Central memory CD8-positive, alpha-beta T cell (primary cell): ENCODE measurements around the gene CIPC.

Source experiments
- ATAC-seq: fragments of 150-1000 bp; cut with Tn5 transposase; replicated peaks from 2 replicates; pipeline ENCODE4 v1.10.0; 2022; ENCODE audit warnings: mild to moderate bottlenecking, moderate FRiP score, moderate number of reproducible peaks; ENCODE audit not compliant: poor library complexity, severe bottlenecking; ENCODE audit errors: extremely low read depth
- DNase-seq, 2 donors: peaks; one replicate each; pipeline ENCODE4 v3.0.0; 2021; ENCODE audit warnings: low spot score in 2 of 2
- H3K27ac Mint-ChIP-seq: one replicate; pipeline ENCODE4 v1.8.0; 2022; ENCODE audit warnings: low read depth, mild to moderate bottlenecking, moderate library complexity, mixed read lengths
- H3K27me3 Mint-ChIP-seq: one replicate; pipeline ENCODE4 v1.8.0; 2022; ENCODE audit warnings: mixed read lengths
- H3K36me3 Mint-ChIP-seq: one replicate; pipeline ENCODE4 v1.8.0; 2022; ENCODE audit warnings: mild to moderate bottlenecking, moderate library complexity, mixed read lengths; ENCODE audit not compliant: insufficient read depth
- H3K4me1 Mint-ChIP-seq: one replicate; pipeline ENCODE4 v1.8.0; 2022; ENCODE audit warnings: mixed read lengths
- H3K4me3 Mint-ChIP-seq: one replicate; pipeline ENCODE4 v1.8.0; 2022; ENCODE audit warnings: mild to moderate bottlenecking, moderate library complexity, mixed read lengths
- H3K9me3 Mint-ChIP-seq: one replicate; pipeline ENCODE4 v1.8.0; 2022; ENCODE audit warnings: mixed read lengths

CIPC gene, protein sequence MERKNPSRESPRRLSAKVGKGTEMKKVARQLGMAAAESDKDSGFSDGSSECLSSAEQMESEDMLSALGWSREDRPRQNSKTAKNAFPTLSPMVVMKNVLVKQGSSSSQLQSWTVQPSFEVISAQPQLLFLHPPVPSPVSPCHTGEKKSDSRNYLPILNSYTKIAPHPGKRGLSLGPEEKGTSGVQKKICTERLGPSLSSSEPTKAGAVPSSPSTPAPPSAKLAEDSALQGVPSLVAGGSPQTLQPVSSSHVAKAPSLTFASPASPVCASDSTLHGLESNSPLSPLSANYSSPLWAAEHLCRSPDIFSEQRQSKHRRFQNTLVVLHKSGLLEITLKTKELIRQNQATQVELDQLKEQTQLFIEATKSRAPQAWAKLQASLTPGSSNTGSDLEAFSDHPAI

GRCh38 chr14:77097700-77098528 lies at the start of gene CIPC:
Gene CIPC (plus strand): TSS chr14:77098258. CDS start chr14:77105709, 7,451 bp downstream.
- H3K27ac Mint-ChIP-seq = peak within 1 kb of the TSS; percentile 97
- H3K9me3 Mint-ChIP-seq = no peaks in the 10 kb centered on the region
- DNase-seq (peak; percentile 96 to 98), ATAC-seq (peak; percentile 92)
- H3K4me3 Mint-ChIP-seq = peak within 1 kb of the TSS; percentile 95
- H3K36me3 Mint-ChIP-seq = peaks cover 14% of the 10 kb centered on the region
- H3K27me3 Mint-ChIP-seq = no peaks in the 10 kb centered on the region
- H3K4me1 Mint-ChIP-seq = peaks cover 39% of the 10 kb centered on the region

DNA sequence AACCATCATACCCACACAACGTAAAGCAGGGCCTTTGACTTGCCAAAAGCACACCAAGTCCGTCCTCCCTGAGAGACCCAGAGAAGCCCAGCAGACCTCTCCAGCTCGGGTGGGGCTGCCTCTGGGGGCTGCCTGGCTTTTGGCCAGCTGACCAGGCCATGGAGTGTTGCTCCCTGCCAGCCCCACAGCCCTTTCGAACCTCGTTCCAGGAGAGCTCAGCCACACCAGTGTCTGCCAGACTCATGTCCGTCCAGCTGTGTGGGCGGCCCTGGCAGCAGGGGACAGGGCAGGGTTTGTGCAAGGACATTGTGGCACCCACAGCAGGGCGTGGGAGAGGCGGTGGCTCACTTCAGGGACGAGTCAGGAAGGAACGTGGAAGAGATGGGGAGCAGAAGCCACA lies 46.9 kb upstream of the CIPC start:
- no peak overlapping the region for H3K27ac Mint-ChIP-seq
- no peaks in the 10 kb centered on the region for H3K36me3 Mint-ChIP-seq
- H3K4me1 Mint-ChIP-seq = peaks cover 4% of the 10 kb centered on the region
- no peaks in the 10 kb centered on the region for H3K9me3 Mint-ChIP-seq
- ATAC-seq (no peak), DNase-seq (no peak)
- H3K27me3 Mint-ChIP-seq = no peaks in the 10 kb centered on the region
- H3K4me3 Mint-ChIP-seq = no peak overlapping the region

- H3K27me3 Mint-ChIP-seq = no peaks in the 10 kb centered on the region
Measured at GRCh38 chr14:77052281-77053044, 45.6 kb upstream of the CIPC start.

DNA sequence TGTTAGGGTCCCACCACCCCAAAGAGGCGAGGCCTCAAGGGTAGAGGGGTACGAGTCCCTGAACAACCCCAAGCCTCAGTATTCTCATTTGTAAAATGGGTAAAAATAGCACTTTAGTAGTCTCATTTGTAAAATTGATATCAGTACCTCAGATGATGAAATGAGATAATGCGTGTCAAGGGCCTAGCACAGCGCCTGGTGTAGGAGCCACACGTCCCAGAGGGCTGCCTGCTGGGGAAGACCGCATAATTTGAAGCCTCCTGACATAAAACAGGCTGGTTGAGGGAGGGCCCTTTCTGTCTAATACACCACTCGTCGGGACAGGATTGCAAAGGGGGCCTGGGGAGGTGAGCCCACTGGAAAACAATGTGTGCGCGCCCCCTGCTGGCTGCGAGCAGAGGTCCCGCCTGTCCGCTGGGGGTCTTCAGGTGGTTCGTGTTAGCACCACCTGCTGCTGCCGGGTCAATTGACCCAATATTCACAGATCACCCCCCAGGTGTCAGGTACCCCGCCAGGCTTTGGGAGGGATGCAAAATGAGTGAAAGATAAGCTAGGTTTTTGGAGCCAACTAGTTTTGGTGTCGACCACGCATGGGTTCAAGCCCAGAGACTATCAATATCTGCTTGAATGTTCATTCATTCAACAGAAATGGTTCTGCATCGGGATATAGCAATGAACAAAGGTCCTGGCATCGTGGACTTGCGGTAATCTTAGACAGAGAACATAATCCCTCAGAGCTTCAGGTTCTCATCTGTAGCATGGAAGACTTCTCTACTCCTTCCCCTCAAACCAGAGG lies 44.8 kb upstream of the CIPC start:
- Mint-ChIP-seq H3K27ac (no peak overlapping the region), H3K27me3 (no peaks in the 10 kb centered on the region), H3K9me3 (no peaks in the 10 kb centered on the region), H3K4me3 (no peak overlapping the region), H3K36me3 (peaks cover 2% of the 10 kb centered on the region), H3K4me1 (peaks cover 4% of the 10 kb centered on the region)
- peak; percentile 63 to 72 for DNase-seq
- peak; percentile 85 for ATAC-seq

More at GRCh38 chr14:77052281-77053044, 45.6 kb upstream of the CIPC start:
- Mint-ChIP-seq H3K4me3 (no peak overlapping the region), H3K4me1 (peaks cover 4% of the 10 kb centered on the region), H3K9me3 (no peaks in the 10 kb centered on the region), H3K27ac (no peak overlapping the region), H3K36me3 (peaks cover 2% of the 10 kb centered on the region)
- ATAC-seq = no peak
- no peak for DNase-seq

- Mint-ChIP-seq H3K9me3 (no peaks in the 10 kb centered on the region), H3K36me3 (peaks cover 2% of the 10 kb centered on the region), H3K27ac (no peak overlapping the region), H3K4me3 (no peak overlapping the region), H3K4me1 (peaks cover 4% of the 10 kb centered on the region), H3K27me3 (no peaks in the 10 kb centered on the region)
- ATAC-seq (no peak), DNase-seq (no peak)
Measured at GRCh38 chr14:77055306-77055705, 42.8 kb upstream of the CIPC start.

- H3K9me3 Mint-ChIP-seq = no peaks in the 10 kb centered on the region
- ATAC-seq (no peak), DNase-seq (no peak)
- no peak overlapping the region for H3K27ac Mint-ChIP-seq
- no peak overlapping the region for H3K4me3 Mint-ChIP-seq
- peaks cover 2% of the 10 kb centered on the region for H3K36me3 Mint-ChIP-seq
- H3K4me1 Mint-ChIP-seq = peaks cover 4% of the 10 kb centered on the region
- no peaks in the 10 kb centered on the region for H3K27me3 Mint-ChIP-seq
Measured at GRCh38 chr14:77055981-77056380, 42.1 kb upstream of the CIPC start.

DNA sequence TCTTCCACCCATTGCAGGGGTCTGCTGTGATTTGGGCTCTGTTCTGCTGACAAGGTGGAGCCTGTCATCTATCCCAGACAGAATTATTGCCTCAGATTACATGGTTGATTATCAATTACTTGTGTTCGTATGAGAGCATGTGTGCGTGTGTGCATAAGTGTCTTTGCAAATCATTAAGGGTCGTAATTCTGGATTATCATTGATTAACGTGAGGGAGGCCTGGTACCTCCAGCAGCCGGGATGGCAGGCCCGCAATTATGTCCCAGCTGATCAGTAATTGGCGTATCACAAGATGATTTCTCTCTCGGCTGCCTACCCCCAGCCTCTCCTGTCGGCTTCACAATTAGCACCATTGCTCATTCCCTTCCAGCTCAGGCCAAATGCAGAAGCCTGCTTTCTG lies 39.9 kb upstream of the CIPC start:
- ATAC-seq (no peak), DNase-seq (no peak)
- no peaks in the 10 kb centered on the region for H3K27me3 Mint-ChIP-seq
- peaks cover 2% of the 10 kb centered on the region for H3K36me3 Mint-ChIP-seq
- H3K4me1 Mint-ChIP-seq = peaks cover 3% of the 10 kb centered on the region
- H3K9me3 Mint-ChIP-seq = no peaks in the 10 kb centered on the region
- no peak overlapping the region for H3K4me3 Mint-ChIP-seq
- no peak overlapping the region for H3K27ac Mint-ChIP-seq

DNA sequence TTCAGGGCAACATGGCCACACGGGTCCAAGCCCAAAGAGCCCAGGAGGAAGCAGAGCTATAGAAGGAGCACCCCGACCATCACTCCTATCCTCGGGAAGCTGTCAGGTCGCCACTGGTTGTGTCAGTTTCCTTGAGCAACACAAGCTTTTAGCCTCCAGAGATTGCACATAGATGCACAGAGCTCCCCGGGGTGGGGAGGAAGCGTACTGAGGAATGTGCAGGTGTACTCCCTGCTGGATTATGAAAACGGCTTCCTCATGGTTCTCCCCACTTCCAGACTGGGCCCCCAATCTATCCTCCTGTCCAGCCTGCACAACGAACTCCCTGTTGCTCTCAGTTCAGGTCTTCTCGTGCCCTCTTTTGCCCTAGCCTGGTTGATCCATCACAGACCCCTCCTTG lies 39.3 kb upstream of the CIPC start:
- Mint-ChIP-seq H3K4me3 (no peak overlapping the region), H3K9me3 (no peaks in the 10 kb centered on the region), H3K4me1 (no peaks in the 10 kb centered on the region), H3K36me3 (peaks cover 2% of the 10 kb centered on the region), H3K27me3 (no peaks in the 10 kb centered on the region), H3K27ac (no peak overlapping the region)
- DNase-seq (no peak), ATAC-seq (no peak)

- no peak for DNase-seq
- H3K4me3 Mint-ChIP-seq = no peak overlapping the region
- H3K4me1 Mint-ChIP-seq = no peaks in the 10 kb centered on the region
- H3K27me3 Mint-ChIP-seq = no peaks in the 10 kb centered on the region
- ATAC-seq = no peak
- H3K36me3 Mint-ChIP-seq = peaks cover 2% of the 10 kb centered on the region
- H3K27ac Mint-ChIP-seq = no peak overlapping the region
- no peaks in the 10 kb centered on the region for H3K9me3 Mint-ChIP-seq
Measured at GRCh38 chr14:77059276-77059915, 38.7 kb upstream of the CIPC start.

- H3K9me3 Mint-ChIP-seq = no peaks in the 10 kb centered on the region
- H3K27ac Mint-ChIP-seq = no peak overlapping the region
- H3K27me3 Mint-ChIP-seq = peaks cover 9% of the 10 kb centered on the region
- DNase-seq (no peak), ATAC-seq (no peak)
- no peak overlapping the region for H3K4me3 Mint-ChIP-seq
- no peaks in the 10 kb centered on the region for H3K4me1 Mint-ChIP-seq
- peaks cover 2% of the 10 kb centered on the region for H3K36me3 Mint-ChIP-seq
Measured at GRCh38 chr14:77061630-77062257, 36.3 kb upstream of the CIPC start.

DNA sequence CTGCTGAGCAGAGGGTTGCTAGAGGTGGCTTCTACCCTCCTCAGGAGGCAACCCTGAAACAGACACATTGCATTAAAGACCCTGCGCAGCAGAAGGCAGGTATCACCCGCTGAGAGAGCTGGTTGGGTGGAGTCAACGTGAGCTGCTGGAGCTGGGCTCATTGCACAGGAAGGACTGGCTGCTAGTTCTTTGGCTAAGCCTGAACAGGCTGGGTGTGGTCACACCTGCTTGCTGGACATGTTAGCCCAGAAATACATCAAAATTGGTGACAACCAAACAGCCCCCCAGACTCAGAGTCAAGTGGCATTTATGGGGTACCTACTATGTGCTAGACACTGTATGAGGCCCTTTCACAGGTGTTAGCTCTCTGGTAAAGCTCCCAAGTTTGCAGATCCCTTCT lies 35.8 kb upstream of the CIPC start:
- no peak overlapping the region for H3K27ac Mint-ChIP-seq
- DNase-seq (no peak), ATAC-seq (no peak)
- H3K9me3 Mint-ChIP-seq = no peaks in the 10 kb centered on the region
- H3K27me3 Mint-ChIP-seq = peaks cover 9% of the 10 kb centered on the region
- no peak overlapping the region for H3K4me3 Mint-ChIP-seq
- H3K36me3 Mint-ChIP-seq = no peaks in the 10 kb centered on the region
- no peaks in the 10 kb centered on the region for H3K4me1 Mint-ChIP-seq
